Aorta (tissue), 5 donors: Measurements from ENCODE around the gene VPS35. TPM values are rescaled to one million over a fixed set of nuclear protein-coding genes. Genes with fewer than 3 reads are reported as not detected.

ENCODE experiments used
- ATAC-seq: fragments of 200-7000 bp; cut with Tn5 transposase; one replicate; pipeline ENCODE4 v1.9.1; 2022; ENCODE audit warnings: moderate library complexity; ENCODE audit not compliant: low FRiP score
- DNase-seq, 2 donors: peaks; one replicate each; pipeline ENCODE4 v3.0.0-alpha.2; 2020
- H3K27ac ChIP-seq, 2 donors: one replicate each; pipeline ENCODE4 v1.5.1; 2013; ENCODE audit warnings: low read length in 2 of 2, mild to moderate bottlenecking in 2 of 2, moderate library complexity in 2 of 2, control low read depth in 1 of 2, inconsistent platforms in 1 of 2, low read depth in 1 of 2
- H3K27me3 ChIP-seq, 2 donors: one replicate each; pipeline ENCODE4 v1.6.1; 2013; ENCODE audit warnings: control low read depth in 1 of 2, low read length in 1 of 2, mild to moderate bottlenecking in 1 of 2, moderate library complexity in 1 of 2; ENCODE audit not compliant: insufficient read depth in 2 of 2, control insufficient read depth in 1 of 2
- H3K36me3 ChIP-seq, 2 donors: one replicate each; pipeline ENCODE4 v1.6.1; 2013; ENCODE audit warnings: control low read depth in 1 of 2, low read length in 1 of 2, mild to moderate bottlenecking in 1 of 2; ENCODE audit not compliant: insufficient read depth in 2 of 2, control insufficient read depth in 1 of 2
- H3K4me1 ChIP-seq, 2 donors: one replicate each; pipeline ENCODE4 v1.6.1; 2013; ENCODE audit warnings: low read length in 2 of 2, control low read depth in 1 of 2, mild to moderate bottlenecking in 1 of 2, moderate library complexity in 1 of 2; ENCODE audit not compliant: insufficient read depth in 2 of 2, control insufficient read depth in 1 of 2
- H3K4me3 ChIP-seq, 2 donors: one replicate each; pipeline ENCODE4 v1.5.1; 2013; ENCODE audit warnings: low read length in 2 of 2, control low read depth in 1 of 2, mild to moderate bottlenecking in 1 of 2
- H3K9me3 ChIP-seq: one replicate; pipeline ENCODE4 v1.6.1; 2013; ENCODE audit warnings: mild to moderate bottlenecking, low read length; ENCODE audit not compliant: control insufficient read depth
- WGBS, 2 donors: extraction: QIAGEN DNeasy Blood & Tissue Kit; methylation state at CpG; one replicate each; pipeline ENCODE4 v1.1.7; 2013; 5-methylcytosine and 5-hydroxymethylcytosine counted together
- intact Hi-C, 2 donors: fragments of 100-400 bp; cut with DNase I; formaldehyde crosslinking; loops; one replicate each; pipeline versions ENCODE4 v1.14.2 to v1.15.0; 2022
- polyA plus RNA-seq, 2 donors: library from polyadenylated mRNA; stranded (reverse); fragments of 200-250 nt; gene quantifications; one replicate each; pipeline ENCODE4 v1.2.3, GENCODE V29; 2013
- total RNA-seq, 2 donors: library from RNA; stranded (reverse); fragmentation: NEBNext Ultra II Directional; extraction: Animal tissue kit (Norgen Biotek cat#: 25700); gene quantifications; one replicate each; pipeline ENCODE4 v1.2.1, GENCODE V29; 2021
- donor health status: healthy with polysubstance abuse.
- donor health status: Bipolar disorder and iron deficiency.
- donor health status: DM: no; HTN: no; CAD: no.
- donor health status: DM: no; HTN: no; CAD: no.
- donor health status: DM: yes; HTN: yes; CAD: no.

The VPS35 gene
- total and polyA plus RNA-seq, 4 donors: 27.5 to 79.5 (median 40.5) TPM

GRCh38 chr16:46702030-46702429 is 13.1 kb upstream of the VPS35 start:
- Histone ChIP-seq H3K4me1 (no peaks in the 10 kb centered on the region), H3K36me3 (no peaks in the 10 kb centered on the region), H3K9me3 (no peaks in the 10 kb centered on the region), H3K4me3 (no peak overlapping the region), H3K27ac (no peak overlapping the region), H3K27me3 (no peaks in the 10 kb centered on the region)
- intact Hi-C loops: no loop called here
- DNase-seq (no peak), ATAC-seq (no peak)
- WGBS, 2 donors: 77 to 79% methylated on average over 2 of the region's 2 CpGs

DNA sequence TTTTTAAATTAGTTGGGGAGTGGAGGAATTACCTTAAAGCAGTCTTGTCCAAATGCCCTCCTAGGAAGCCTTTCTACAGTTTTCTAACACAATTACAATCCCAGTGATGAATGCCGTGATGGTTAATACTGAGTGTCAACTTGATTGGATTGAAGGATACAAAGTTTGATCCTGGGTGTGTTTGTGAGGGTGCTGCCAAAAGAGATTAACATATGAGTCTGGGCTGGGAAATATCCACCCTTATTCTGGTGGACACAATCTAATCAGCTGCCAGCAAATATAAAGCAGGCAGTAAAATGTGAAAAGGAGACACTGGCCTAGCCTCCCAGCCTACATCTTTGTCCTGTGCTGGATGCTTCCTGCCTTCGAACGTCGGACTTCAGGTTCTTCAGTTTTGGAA is 12.6 kb upstream of the VPS35 start:
- ATAC-seq (no peak), DNase-seq (no peak)
- H3K4me1 ChIP-seq: no peaks in the 10 kb centered on the region
- H3K9me3 ChIP-seq: no peaks in the 10 kb centered on the region
- intact Hi-C loops: no loop called here
- H3K36me3 ChIP-seq: no peaks in the 10 kb centered on the region
- no peak overlapping the region for H3K27ac ChIP-seq
- H3K4me3 ChIP-seq: no peak overlapping the region
- 85 to 91% methylated on average over 4 of the region's 4 CpGs for WGBS, 2 donors
- no peaks in the 10 kb centered on the region for H3K27me3 ChIP-seq

DNA sequence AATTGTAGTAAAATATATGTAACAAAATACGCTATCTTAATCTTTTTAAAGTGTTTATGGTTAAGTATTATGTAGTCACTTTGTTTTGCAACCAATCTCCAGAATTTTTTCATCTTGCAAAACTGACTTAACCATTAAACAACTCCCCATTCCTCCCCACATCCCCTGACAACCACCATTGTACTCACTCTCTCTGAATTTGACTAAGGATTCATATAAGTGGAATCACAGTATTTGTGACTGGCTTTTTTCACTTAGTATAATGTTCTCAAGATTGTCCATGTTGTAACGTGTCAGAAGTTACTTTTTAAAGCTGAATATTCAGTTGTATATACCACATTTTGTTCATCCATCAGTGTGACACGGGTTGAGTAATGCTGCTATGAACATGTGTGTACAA is 11.1 kb upstream of the VPS35 start:
- Histone ChIP-seq H3K36me3 (no peaks in the 10 kb centered on the region), H3K9me3 (no peaks in the 10 kb centered on the region), H3K27me3 (no peaks in the 10 kb centered on the region), H3K4me1 (no peaks in the 10 kb centered on the region), H3K4me3 (no peak overlapping the region), H3K27ac (no peak overlapping the region)
- intact Hi-C loops: no loop called here
- no peak for DNase-seq
- 95 to 98% methylated on average over 3 of the region's 3 CpGs for WGBS, 2 donors
- no peak for ATAC-seq

- WGBS, 2 donors: 29 to 42% methylated on average over 3 of the region's 3 CpGs
- H3K27ac ChIP-seq: no peak overlapping the region
- ATAC-seq: no peak
These were observed 8.0 kb upstream of the VPS35 start for GRCh38 chr16:46696957-46697356.

DNA sequence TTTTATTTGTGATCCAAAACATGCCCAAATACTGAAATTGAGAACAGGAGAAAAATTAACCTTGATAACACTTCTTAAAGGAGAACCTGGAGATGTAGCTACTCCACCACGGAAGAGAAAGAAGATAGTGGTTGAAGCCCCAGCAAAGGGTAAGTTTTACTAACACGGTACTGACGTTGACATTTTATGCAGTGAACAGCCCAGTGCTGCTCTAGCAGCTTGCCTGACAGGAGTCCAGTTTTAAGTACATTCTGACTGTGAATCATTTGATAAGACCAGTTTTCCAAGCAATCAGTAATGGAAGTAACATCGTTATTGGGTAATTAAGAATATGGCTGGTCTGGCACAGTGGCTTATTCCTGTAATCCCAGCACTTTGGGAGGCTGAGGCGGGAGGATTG is 7.0 kb upstream of the VPS35 start:
- DNase-seq (no peak), ATAC-seq (no peak)
- 95% methylated on average over 5 of the region's 5 CpGs for WGBS, 2 donors
- Histone ChIP-seq H3K4me1 (no peaks in the 10 kb centered on the region), H3K4me3 (no peak overlapping the region), H3K27me3 (no peaks in the 10 kb centered on the region), H3K9me3 (no peaks in the 10 kb centered on the region), H3K36me3 (no peaks in the 10 kb centered on the region), H3K27ac (no peak overlapping the region)
- intact Hi-C loops: loop anchor here in 1 of 2 donors (10.0 kb wide), 1 partner anchor 129 kb away; no protein-coding TSS in a partner anchor

More at GRCh38 chr16:46696957-46697356, 8.0 kb upstream of the VPS35 start:
- intact Hi-C loops: loop anchor here in 1 of 2 donors (10.0 kb wide), 1 partner anchor 128 kb away; no protein-coding TSS in a partner anchor
- no peaks in the 10 kb centered on the region for H3K27me3 ChIP-seq
- H3K4me1 ChIP-seq: no peaks in the 10 kb centered on the region
- DNase-seq: no peak
- no peaks in the 10 kb centered on the region for H3K9me3 ChIP-seq
- no peak overlapping the region for H3K4me3 ChIP-seq
- H3K36me3 ChIP-seq: no peaks in the 10 kb centered on the region

DNA sequence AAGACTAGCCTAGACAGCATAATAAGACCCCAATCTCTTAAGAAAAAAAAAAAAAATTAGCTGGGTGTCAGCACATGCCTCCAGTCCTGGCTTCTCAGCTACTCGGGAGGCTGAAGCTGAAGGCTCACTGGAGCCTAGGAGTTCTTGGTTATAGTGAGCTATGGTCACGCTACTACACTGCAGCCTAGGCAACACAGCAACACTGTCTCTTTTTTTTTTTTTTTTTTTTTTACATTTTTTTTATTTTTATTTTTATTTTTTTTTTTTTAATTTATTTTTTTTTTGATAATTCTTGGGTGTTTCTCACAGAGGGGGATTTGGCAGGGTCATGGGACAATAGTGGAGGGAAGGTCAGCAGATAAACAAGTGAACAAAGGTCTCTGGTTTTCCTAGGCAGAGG is 4.6 kb upstream of the VPS35 start:
- no peaks in the 10 kb centered on the region for H3K4me1 ChIP-seq
- H3K27me3 ChIP-seq: no peaks in the 10 kb centered on the region
- intact Hi-C loops: loop anchor here in 1 of 2 donors (10.0 kb wide), 1 partner anchor 131 kb away; no protein-coding TSS in a partner anchor
- WGBS, 2 donors: 85 to 96% methylated on average over 2 of the region's 2 CpGs
- ATAC-seq (no peak), DNase-seq (no peak)
- no peak overlapping the region for H3K4me3 ChIP-seq
- H3K36me3 ChIP-seq: no peaks in the 10 kb centered on the region
- no peak overlapping the region for H3K27ac ChIP-seq
- H3K9me3 ChIP-seq: no peaks in the 10 kb centered on the region

DNA sequence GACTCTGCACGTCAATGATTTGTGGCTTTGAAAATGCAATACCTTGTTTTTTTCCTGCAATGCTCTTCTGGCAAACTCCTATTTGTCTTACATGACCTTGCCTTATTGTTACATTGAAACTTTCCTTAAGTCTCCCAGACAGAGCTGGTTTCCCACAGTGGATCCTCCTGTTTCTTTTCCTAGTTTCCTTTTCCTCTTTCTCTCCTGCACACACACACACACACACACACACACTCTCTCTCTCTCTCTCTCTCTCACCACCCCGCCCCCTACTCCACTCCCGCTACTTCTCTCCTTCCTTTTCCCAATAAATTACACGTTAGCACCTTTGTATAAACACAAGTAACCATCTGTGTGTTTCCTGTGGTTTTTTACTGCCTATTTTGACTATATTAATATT is 2.7 kb upstream of the VPS35 start:
- 79 to 80% methylated on average over 4 of the region's 4 CpGs for WGBS, 2 donors
- ATAC-seq: no peak
- intact Hi-C loops: loop anchor here in 1 of 2 donors (10.0 kb wide), 1 partner anchor 133 kb away; no protein-coding TSS in a partner anchor

DNA sequence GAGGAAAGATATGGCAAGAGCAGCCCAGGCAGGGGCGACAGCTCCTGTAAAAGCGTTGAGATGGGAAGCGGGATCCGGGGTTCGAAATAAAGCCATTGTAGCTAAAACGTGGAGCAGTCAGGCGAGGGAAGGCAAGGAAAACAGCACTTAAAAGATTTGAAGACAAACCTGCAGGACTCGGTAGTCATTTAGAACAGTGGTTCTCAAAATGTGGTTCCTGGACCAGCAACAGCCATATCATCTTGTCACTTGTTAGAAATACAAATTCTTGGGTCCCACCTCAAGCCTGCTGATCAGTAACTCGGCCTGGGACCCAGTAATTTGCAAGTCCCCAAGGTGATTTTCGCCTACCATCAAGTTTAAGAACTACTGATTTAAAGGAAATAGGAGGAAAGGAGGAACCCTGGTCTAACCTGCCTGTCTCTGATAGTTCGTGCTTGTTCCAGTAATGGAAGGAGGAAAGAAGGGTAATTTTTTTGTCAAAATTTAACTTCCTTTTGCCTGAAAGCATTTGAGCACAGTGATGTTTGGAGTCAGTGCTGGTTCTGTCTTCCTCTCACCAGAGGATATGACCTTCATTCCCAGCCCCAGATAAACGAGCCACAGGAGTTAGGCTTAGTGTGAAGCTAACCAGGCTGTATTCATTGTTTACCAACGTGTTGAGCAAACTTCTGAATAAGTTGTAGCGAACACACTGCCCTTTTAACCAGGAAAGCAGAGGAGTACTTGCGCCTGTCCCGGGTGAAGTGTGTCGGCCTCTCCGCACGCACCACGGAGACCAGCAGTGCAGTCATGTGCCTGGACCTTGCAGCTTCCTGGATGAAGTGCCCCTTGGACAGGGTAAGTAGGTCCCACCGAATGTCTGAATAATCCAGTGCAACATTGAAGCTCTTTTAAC is 1.6 kb upstream of the VPS35 start:
- Histone ChIP-seq H3K27me3 (no peaks in the 10 kb centered on the region), H3K27ac (no peak overlapping the region), H3K4me1 (peaks cover 0 to 2% of the 10 kb centered on the region in 2 donors), H3K4me3 (no peak overlapping the region), H3K9me3 (no peaks in the 10 kb centered on the region), H3K36me3 (no peaks in the 10 kb centered on the region)
- intact Hi-C loops: loop anchor here in 1 of 2 donors (10.0 kb wide), 1 partner anchor 134 kb away; no protein-coding TSS in a partner anchor
- ATAC-seq (no peak), DNase-seq (no peak)
- WGBS, 2 donors: 11 to 12% methylated on average over 21 of the region's 21 CpGs

More for the DNA sequence above, 2.7 kb upstream of the VPS35 start:
- no peak overlapping the region for H3K4me3 ChIP-seq
- H3K9me3 ChIP-seq: no peaks in the 10 kb centered on the region
- H3K36me3 ChIP-seq: no peaks in the 10 kb centered on the region
- H3K27me3 ChIP-seq: no peaks in the 10 kb centered on the region
- DNase-seq: no peak
- no peak overlapping the region for H3K27ac ChIP-seq
- peaks cover 0 to under 1% of the 10 kb centered on the region in 2 donors for H3K4me1 ChIP-seq
